AG09319 (cell line): ENCODE measurements around the gene OPN1MW2.
"Not testable (repeated sequence)": the region's sequence is repeated elsewhere in the genome, so short reads cannot be mapped to it uniquely, and the experiment has no call there.

ENCODE experiments used
- DNase-seq: peaks from one replicate; pipeline ENCODE4 v3.0.0-alpha.2; 2010; ENCODE audit warnings: low read depth; ENCODE audit errors: extremely low read depth

Gene OPN1MW2

DNA sequence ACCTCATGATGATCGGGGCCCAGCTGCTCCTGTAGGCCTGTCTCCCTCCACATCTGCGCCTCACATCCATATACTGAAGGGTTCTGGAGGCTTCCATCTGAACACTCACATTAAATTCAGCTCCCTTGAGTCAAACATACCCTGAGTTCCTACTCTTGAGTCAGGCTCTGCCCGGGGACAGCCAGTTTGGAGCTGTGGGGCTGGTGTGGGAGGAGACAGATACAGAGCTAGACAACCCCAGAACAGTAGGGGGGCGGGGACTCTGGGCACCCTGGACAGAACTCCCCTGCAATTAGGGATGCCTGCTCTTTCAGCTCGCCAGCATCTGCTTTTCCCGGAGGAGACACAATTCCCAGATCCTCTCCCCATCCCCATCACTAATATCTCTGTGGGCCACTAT lies 43.5 kb downstream of the OPN1MW2 start:
- DNase-seq: not testable (repeated sequence)

DNA sequence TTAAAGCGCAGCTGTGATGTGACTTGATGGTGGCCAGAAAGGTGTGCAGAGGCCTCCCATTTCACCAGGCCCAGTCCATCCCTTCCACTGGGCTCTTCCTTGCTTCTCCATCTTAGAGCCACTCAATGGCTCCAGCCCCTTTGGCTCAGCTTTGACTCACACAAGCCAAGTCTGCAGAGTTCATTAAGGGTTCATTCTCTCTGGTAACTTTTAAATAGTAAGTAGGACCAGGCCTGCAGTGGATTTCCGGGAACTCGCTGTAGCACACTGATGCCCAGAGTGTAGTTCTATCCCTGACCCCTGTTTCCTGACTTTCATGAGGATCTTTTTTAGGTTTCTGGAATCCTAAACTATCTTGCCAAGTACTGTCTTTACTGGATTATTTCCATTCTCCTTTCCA lies 49.7 kb downstream of the OPN1MW2 start:
- not testable (repeated sequence) for DNase-seq
